Globus pallidus (tissue), 1 donor: ENCODE measurements around the gene MBP.
"Not testable (repeated sequence)": the region's sequence is repeated elsewhere in the genome, so short reads cannot be mapped to it uniquely, and the experiment has no call there.

Experiments
- DNase-seq: peaks from one replicate; pipeline ENCODE4 v3.0.0-alpha.2; 2015; ENCODE audit warnings: low spot score

The MBP gene

DNA sequence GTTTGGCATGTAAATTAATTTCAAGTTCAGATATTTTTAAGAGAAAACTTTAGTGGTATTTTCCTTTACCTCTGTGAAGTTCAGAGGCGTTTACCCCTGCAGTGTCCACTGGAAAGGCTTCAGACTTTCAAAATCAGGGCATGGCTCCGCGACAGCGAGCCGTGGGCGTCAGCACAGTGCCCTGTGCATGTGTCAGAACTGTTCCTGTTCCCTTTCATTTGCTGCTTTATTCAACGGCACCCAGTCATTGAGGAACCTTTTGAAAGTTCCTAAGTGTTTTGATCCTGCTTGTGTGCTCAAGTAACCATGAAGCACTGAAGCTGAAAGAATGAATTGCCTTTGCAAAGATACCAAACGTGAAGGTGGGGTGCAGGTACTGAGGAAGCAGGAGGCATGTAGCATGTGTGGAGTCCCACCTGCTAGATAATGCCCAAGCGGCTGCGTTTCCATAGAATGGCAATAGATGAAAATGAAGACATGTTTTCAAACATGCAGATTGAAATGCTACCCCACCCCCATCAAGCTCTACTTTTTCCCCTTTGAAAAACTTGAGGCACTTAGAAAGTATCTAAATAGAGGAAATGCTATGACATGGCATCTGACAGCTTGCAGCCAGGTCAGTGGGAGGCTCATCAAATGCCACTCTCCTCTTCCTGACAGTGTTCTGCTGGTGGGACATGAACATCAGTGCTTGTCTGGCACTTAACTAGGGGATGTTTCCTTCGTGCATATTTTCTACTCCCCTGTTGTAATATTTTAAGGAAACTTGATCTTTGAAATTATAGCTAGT is 161.6 kb downstream of the MBP start:
- no peak for DNase-seq

DNA sequence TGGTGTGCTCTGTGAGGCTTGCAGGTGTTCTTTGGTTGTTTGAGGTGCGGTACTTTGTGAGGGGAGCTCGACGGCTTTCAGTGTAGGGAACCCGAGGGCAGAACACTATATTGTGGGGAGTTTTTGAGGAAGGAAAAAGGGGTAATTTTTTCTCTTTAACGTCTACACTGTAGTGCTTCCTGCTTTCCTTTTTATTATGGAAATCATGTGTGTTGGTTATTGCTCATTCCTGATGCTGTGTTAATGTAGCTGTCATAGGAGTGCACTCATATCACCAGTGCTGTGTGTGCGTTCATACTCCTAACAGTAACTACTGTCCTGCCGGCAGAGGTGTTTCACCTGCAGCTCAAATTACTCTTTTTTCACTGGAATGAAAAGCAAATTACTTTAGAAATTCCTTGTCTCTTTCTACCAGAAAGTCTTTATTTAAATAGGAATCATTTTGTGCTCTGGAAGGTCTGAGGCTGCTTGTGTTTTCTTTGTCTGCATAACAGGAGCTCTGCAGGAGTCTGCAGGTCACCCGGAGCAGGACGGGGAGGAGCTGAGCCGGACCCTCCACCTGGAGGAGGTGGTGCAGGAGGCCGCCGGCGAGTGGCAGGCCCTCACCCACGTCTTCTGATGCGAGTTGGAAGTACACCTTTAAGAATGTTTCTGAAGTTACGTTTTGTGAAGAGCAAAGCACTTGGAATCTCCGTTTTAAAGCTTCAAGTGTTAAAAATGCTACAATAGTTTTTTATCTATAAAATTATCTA is 164.7 kb downstream of the MBP start:
- no peak for DNase-seq

DNA sequence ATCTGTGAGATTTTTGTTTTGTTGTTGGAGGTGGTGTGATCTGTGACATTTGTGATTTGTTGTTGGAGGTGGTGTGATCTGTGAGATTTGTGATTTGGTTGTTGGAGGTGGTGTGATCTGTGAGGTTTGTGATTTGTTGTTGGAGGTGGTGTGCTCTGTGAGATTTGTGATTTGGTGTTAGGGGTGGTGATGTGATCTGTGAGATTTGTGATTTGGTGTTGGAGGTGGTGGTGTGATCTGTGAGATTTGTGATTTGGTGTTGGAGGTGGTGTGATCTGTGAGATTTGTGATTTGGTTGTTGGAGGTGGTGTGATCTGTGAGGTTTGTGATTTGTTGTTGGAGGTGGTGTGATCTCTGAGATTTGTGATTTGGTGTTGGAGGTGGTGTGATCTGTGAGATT is 165.3 kb downstream of the MBP start:
- DNase-seq = not testable (repeated sequence)

DNA sequence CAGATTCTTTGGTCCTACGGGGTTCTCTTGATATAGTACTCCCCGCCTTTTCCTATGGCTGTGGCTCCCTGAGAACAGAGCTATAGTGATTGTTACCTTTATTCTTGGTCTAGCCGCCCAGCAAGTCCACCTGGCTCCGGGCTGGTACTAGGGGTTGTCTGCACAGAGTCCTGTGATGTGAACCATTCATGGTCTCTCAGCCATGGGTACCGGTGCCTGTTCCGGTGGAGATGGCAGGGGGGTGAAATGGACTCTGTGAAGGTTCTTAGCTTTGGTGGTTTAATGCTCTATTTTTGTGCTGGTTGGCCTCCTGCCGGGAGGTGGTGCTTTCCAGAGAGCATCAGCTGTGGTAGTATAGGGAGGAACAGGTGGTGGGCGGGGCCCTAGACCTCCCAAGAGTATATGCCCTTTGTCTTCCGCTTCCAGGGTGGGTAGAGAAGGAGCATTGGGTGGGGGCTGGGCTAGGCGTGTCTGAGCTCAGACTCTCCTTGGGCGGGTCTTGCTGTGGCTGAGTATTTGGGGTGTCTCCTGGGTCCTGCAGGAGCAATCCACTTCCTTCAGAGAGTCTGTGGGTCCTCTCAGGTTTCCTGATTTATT is 166.9 kb downstream of the MBP start:
- not testable (repeated sequence) for DNase-seq

DNA sequence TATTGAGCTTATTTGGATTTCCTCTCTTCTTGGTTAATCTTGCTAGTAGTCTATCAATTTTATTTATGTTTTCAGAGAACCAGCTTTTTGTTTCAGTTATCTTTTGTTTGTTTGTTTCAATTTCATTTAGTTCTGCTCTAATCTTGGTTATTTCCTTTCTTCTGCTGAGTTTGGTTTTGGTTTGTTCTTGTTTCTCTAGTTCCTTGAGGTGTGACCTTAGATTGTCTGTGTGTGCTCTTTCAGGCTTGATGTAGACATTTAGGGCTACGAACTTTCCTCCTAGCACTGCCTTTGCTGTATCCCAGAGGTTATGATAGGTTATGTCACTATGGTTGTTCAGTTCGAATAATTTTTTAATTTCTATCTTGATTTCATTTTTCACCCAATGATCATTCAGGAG is 168.6 kb downstream of the MBP start:
- no peak for DNase-seq

DNA sequence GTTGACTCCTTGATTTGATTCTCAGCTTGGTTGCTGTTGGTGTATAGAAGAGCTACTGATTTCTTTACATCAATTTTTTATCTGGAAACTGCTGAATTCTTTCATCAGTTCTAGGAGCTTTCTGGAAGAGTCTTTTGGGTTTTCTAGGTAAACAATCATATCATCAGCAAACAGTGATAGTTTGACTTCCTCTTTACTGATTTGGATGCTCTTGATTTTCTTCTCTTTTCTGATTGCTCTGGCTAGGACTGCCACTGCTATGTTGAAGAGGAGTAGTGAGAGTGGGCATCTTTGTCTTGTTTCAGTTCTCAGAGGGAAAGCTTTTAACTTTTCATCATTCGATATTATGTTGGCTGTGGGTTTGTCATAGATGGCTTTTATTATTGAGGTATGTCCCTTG is 169.7 kb downstream of the MBP start:
- no peak for DNase-seq

DNA sequence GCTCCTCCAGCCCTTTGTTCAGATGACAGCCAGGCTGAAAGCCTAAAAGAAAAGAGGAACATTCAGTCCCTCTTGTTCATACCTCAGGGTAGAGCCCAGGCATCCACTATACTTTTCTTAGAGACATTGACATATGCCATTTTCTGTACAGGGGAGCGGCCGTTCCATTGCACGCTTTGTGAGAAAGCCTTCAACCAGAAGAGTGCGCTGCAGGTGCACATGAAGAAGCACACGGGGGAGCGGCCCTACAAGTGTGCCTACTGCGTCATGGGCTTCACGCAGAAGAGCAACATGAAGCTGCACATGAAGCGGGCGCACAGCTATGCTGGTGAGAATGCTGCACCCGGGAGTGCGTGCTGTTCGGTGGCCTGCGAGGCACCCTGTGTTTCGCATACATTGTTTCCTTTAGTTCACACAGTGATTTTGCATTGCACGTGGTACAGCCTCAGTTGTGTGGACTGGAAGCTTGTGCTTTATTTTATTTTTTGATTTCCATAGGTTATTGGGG is 172.0 kb downstream of the MBP start:
- DNase-seq = no peak

DNA sequence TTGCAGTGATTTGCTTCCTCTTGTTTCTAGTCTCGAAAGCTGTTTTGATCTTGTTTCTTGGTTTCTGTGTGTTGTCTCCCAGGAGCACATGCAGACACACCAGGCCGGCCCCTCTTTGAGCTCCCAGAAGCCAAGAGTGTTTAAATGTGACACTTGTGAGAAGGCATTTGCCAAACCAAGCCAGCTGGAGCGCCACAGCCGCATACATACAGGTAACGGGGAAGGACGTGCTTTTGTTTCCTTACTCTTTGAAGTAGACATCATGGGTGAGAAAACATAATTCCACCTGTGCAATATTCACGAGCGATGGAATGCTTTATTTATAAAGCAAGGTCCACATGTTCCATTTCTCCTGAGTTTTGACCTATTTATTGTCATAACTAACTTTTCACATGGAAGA is 173.0 kb downstream of the MBP start:
- DNase-seq = no peak

DNA sequence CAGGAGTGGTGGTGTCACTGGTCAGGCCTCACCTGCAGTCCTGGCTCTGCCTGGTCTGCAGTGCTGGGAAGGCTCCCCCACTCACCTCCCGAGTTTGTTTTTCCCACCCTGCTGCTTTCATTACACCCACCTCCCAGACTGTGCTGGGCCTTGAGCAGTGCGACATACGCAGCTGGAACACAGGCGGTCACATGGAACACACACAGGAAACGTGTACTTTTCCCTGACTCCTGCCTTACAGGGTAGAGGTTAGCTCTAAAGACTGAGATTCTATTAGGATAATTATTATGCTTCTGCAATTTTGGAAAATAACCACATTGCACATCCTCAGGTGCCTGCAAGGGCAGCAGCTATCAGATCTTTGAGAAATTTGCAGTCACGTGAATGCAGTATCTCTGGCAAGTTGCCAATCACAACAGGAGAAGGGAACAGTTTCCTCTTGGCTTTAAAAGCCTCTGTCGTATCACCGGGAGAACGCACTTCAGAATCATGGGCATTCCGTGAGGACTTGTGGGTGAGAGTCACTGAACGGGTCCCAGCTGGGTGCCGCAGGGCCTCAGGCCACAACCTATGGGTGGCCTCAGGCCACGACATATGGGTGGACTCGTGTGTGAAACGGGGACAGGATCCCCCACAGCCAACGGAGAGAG is 173.8 kb downstream of the MBP start:
- no peak for DNase-seq

DNA sequence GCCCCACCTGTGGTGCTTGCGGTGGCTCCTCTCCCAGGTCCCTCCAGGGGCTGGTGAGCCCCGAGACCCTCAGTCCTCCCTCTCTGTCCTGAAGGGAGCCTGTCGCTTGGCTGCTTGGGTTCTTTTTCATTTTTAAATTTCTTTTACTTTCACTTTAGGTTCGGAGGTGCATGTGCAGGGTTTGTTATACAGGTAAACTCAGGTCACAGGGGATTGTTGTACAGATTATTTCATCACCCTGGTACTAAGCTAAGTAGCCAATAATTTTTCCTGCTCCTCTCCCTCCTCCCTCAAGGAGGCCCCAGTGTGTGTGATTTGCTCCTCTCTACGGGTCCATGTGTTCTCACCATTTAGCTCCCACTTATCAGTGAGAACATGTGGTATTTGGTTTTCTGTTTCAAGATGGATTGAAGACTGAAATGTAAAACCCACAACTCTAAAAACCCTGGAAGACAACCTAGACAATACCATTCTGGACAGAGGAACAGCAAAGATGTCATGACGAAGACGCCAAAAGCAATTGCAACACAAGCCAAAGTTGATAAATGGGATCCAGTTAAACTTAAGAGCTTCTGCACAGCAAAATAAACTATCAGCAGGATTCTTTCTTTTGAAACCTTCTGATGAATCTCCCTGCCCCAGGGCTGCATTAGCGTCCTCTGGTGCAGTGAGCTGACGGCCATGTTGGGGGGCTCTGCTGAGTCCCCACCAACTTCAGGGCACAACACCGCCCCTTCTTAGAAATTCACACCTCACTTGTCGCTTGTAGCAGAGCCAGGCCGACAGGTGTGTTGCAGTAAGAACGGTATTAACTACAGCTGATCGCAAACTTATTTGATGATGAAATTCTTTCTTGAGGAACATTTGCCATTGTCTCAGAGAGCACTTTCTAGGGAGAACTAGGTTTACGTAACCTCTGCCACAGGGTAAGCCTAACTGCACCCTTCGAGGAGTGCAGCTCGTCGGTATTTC is 174.9 kb downstream of the MBP start:
- no peak for DNase-seq

DNA sequence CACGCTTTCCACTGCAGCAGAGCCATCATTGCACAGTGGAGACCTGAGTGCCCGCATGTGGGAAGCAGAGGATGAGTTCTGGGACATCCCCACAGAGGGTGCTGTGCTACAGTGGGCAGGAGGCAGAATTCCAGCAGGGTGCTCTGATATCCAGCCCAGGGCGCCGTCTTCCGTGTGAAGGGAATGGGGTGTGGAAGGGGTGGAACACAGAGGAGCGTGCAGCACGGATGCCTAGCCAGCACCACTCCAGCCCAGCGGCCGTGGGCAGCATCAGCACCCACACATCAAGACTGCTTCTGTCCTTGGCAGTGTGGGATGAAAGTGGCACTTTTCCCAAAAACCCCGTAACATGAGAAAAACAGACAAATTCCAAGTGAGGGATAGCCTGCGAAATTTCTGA is 175.9 kb downstream of the MBP start:
- no peak for DNase-seq

DNA sequence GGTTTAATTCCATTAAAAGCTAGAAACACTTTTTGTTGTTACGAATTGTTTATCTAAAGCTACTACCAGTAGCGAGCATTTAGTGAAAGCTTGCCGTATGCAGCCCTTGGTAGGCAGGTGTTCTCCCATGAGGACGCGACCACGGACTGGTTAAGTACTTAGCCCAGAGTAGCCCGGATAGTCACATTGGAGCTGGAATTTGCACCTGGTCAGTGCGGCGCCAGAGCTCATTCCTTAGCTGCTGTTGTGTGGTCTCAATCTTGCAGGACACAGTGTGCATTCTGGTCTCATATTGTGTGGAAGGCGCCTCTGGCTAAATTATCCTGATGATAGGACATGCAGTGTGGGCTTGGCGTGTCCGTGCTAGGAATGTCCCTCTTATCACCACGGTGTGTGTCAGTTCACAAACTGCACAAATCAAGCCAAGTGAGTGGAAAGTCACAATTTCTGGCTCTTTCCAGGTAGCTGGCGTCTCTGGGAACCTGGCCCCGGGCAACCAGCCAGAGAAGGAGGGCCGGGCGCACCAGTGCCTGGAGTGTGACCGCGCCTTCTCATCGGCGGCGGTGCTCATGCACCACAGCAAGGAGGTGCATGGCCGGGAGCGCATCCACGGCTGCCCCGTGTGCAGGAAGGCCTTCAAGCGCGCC is 176.9 kb downstream of the MBP start:
- DNase-seq = no peak

DNA sequence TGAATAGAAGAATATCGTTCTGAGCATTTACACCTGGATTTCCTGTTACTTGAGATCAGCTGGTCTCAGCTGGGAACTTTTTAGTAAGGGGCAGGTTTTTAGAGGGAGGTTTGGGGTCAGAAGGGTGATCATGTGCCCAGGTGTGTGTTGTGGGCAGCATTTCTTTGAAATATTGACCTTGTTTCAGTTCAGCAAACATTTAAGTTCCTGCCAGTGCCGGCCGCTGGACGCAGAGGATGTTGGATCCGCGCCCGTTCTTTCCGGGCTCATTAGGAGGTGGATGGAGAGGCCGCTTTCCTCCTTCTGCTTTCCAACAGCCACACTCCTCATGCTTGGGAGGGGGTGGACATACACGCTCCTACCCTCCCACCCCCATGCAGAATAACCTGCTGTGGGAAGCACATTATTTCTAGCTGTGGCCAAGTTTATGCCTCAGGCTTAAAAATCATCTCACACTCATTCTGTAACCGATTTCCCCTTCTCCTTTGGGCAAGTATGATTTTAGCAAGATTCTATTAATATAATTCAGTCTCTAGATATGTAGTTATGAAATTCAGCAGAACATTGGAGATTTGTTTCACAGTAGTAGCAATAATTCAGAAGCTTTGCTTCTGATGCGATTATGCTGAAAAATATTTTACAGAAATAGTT is 178.9 kb downstream of the MBP start:
- no peak for DNase-seq

DNA sequence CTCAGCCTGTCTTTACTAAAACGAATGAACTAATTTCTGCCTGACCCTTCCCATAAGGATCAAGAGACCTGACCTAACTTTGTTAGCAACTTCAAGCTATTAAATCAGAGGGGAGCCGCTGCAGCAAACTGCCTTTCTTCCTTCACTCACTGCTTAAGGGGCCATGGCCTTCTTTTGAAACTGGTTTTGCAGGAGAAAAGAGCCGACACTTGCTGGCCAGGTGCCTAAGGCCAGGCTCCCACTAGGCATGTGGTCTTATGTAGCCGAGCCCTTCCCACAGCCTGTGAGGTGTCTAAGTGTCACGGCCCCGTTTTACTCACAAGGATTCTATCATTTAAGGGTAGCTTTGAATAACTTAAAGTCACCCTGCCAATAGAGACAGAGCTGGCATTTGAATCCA is 179.4 kb downstream of the MBP start:
- DNase-seq = no peak

DNA sequence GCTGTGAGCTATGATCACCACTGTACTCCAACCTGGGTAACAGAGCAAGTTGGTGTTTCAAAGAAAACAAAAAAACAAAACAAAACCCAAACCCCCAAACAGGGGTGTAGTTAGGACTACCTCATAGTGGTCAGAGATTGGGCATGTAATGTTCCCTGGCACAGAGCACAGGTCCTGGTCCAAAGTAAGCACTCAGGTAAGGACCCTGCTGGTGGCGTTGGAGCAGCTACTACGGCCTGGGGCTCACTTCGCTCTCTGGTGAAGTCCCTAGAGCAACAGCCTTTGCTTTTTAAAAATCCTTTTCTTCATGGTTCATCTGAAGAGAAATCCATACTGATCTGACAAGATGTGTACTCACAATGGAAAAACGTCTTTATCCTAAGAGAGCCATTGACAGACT is 179.8 kb downstream of the MBP start:
- DNase-seq = no peak

DNA sequence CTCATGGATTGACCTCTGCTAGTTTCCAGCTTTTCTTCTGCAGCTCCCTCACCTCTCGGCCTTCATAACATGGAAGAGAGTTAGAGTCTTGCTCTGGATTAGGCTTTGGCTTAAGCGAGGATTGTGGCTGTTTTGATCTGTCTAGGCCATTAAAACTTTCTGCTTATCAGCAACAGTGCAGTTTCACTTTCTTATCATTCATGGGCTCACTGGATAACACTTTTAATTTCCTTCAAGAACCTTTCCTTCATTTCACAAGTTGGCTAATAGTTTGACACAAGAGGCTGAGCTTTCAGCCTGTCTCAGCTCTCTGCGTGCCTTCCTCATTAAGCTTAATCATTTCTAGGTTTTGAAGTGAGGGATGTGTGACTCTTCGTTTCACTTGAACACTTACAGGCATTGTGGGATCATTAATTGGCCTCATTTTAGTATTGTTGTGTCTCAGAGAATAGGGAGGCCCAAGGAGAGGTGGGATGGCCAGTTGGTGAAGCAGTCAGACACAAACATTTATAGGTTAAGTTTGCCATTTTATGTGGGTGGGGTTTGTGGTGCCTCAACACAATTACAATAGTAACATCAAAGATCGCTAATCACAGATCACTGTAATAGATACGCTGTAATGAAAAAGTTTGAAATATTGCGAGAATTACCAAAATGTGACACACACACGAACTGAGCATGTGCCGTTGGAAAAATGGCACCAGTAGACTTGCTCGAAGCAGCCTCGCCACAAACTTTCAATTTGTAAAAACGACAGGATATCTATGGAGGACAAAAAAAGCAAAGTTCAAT is 180.9 kb downstream of the MBP start:
- no peak for DNase-seq

DNA sequence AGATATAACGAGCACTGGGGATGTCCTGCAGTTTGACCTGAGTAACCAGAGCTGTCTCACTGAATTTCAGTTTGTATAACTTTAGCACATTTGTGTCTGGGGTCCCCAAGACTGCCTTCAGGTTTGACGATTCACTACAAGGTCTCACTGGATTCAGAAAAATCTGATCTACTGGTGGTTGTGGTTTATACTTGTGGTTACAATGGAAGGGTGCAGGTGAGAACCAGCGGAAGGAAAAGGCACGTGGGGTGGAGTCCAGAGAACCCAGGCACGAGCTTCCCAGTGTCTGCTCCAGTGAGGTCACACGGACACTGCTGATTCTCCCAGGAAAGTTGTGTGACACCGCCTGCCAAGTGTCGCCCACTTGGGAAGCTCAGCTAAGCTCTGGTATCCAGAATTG is 184.2 kb downstream of the MBP start:
- no peak for DNase-seq

DNA sequence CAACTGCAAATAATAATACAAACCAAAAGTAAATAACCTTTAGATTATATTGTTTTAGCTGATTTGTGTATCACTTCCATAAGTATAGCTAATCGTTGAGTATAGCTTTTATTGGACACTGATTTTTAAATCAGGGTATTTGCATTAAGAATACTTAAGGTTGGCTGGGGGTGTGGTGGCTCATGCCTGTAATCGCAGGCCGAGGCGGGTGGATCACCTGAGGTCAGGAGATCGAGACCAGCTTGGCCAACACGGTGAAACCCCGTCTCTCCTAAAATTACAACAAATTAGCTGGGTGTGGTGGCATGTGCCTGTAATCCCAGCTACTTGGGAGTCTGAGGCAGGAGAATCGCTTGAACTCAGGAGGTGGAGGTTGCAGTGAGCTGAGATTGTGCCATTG is 188.2 kb downstream of the MBP start:
- DNase-seq = not testable (repeated sequence)

DNA sequence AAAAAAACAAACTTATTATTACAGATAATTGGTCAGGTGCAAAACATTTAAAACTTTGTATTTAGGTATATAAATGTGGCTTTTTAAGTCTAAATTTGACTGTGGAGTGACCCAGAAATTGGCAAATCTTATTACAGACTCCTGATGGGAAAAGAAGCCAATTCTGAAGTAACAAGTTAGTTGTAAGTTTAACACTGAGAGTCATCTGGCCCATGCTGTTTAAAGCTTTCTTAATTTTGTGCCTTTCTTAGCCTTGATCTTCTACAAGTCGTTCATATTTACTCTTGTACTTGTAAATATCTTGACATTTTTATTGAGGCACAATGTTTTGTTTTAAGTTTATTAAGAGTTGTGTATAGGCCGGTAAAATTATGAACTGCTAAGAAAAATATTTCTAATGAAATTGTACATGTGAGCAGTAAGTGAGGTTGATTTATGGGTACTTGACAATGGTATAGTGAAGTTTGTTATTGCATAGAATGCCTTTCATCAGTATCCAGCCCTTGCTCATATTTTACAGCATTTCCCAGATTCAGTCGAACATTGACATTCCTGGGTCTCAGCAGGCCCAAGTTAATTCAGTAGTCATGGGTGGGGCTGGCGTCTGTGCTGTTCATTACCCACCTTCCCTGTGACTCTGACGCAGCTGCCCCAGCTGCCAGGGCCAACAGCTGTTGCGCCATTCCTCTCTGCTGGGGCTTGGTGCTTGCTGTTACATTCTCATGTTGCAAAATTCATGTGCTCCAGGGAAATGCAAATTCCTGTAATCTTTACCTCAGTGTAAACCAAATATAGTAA is 188.8 kb downstream of the MBP start:
- DNase-seq = no peak
